ENCODE data around the gene B4GALT2.

DNA sequence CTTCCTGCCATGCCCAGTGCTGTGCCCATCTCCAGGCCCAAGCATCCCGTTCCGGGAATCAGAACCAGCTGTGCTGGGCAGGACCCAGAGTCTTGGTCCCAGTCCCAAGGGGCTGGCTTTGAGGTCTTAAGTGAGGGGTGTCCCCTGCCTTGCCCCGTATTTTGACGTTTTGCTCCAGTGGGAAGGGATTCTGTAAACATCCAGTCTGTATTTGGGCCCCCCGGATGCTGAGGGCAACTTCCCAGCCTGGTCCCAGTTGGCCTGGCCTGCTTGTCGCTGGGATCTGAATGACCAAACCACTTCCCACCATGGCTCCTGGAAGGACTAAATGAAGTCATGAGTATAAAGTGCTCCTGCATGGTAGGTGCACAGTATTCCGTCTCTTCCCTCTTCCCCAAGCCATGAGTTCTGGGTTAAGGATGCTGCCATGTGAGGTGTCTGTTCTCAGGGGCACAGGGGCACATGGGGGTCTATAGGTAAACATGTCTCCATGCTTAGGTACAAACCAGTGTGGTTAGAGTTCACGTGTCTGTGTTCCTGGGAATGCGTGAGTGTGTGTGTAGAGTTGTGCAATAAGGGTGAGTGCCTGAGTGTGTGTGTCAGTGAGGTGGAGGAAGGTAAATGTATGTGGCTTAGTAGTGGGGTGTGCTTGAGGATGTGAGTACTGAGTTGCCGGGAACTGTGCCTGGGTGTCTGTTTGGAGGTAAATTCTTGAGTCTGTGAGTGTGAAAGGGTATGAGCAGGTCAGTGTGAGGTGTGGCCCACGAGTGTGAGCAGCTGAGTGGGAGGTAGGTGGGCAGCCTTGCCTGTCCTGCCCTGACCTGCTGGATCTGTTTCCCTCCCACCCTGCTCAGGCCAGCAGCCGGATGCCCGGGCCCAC lies 1.5 kb downstream of the B4GALT2 start:
- TF ChIP-seq POLR2A (IDR thresholded peaks at IDR 0.05) (no peak), CTCF (IDR thresholded peaks at IDR 0.05) (no peak)

Data from adrenal gland (tissue), 5 donors.